Endodermal cell (in vitro differentiated cells): ENCODE measurements around the gene LRIG3. TPM values are rescaled to one million over a fixed set of nuclear protein-coding genes. Genes with fewer than 3 reads are reported as not detected.

ENCODE experiments used
- DNase-seq: peaks from one replicate; pipeline ENCODE4 v3.0.0-alpha.2; 2017
- H3K27ac ChIP-seq: 2 replicates; pipeline ENCODE4 v1.5.1; 2013; ENCODE audit warnings: mild to moderate bottlenecking, low read depth, low read length, moderate library complexity
- H3K27me3 ChIP-seq: 2 replicates; pipeline ENCODE4 v1.6.1; 2013; ENCODE audit warnings: mild to moderate bottlenecking, low read length, moderate library complexity; ENCODE audit not compliant: insufficient read depth, control insufficient read depth, poor library complexity, severe bottlenecking
- H3K36me3 ChIP-seq: 2 replicates; pipeline ENCODE4 v1.7.0; 2013; ENCODE audit warnings: mild to moderate bottlenecking, low read length, moderate library complexity; ENCODE audit not compliant: control insufficient read depth, insufficient read depth
- H3K4me1 ChIP-seq: one replicate; pipeline ENCODE4 v1.7.0; 2013; ENCODE audit warnings: low read length; ENCODE audit not compliant: control insufficient read depth, insufficient read depth
- H3K4me3 ChIP-seq: 2 replicates; pipeline ENCODE4 v1.5.1; 2013; ENCODE audit warnings: mild to moderate bottlenecking, low read length, moderate library complexity
- H3K9ac ChIP-seq: 2 replicates; pipeline ENCODE4 v1.6.1; 2013; ENCODE audit warnings: mild to moderate bottlenecking, low read length, moderate library complexity; ENCODE audit not compliant: poor library complexity, severe bottlenecking; ENCODE audit errors: extremely low read depth
- H3K9me3 ChIP-seq: 2 replicates; pipeline ENCODE4 v1.6.1; 2013; ENCODE audit warnings: mild to moderate bottlenecking, low read length, moderate library complexity; ENCODE audit not compliant: control insufficient read depth
- H3K27ac Mint-ChIP-seq: 2 replicates; pipeline ENCODE4 v1.8.0; 2020; ENCODE audit warnings: mixed read lengths
- H3K27me3 Mint-ChIP-seq: 2 replicates; pipeline ENCODE4 v1.8.0; 2021; ENCODE audit warnings: mild to moderate bottlenecking, mixed read lengths; ENCODE audit not compliant: insufficient read depth
- H3K36me3 Mint-ChIP-seq: 2 replicates; pipeline ENCODE4 v1.8.0; 2020; ENCODE audit warnings: low read depth, mixed read lengths
- H3K4me1 Mint-ChIP-seq: 2 replicates; pipeline ENCODE4 v1.8.0; 2020; ENCODE audit warnings: mixed read lengths
- H3K4me3 Mint-ChIP-seq: 2 replicates; pipeline ENCODE4 v1.8.0; 2020; ENCODE audit warnings: mild to moderate bottlenecking, moderate library complexity, mixed read lengths
- H3K9me3 Mint-ChIP-seq: 2 replicates; pipeline ENCODE4 v1.8.0; 2020; ENCODE audit warnings: mild to moderate bottlenecking, mixed read lengths
- CTCF ChIP-seq: fragments of 200-600 bp; sonication (generic); conservative IDR thresholded peaks from 2 replicates; pipeline ENCODE4 v1.5.0; 2021; ENCODE audit warnings: antibody characterized with exemption, mild to moderate bottlenecking
- WGBS, 2 experiments: methylation state at CpG; one replicate each; pipeline versions ENCODE4 v1.1.5 to v1.1.7; 2013; ENCODE audit warnings: missing lambda C conversion rate in 2 of 2, mixed read lengths in 1 of 2; ENCODE audit not compliant: insufficient coverage in 1 of 2, insufficient read length in 1 of 2; 5-methylcytosine and 5-hydroxymethylcytosine counted together
- total RNA-seq, 2 donors: library from RNA; stranded (reverse); fragmentation: NEBNext Ultra II Directional in 1 of 2; extraction: Animal tissue kit (Norgen Biotek cat#: 25700) in 1 of 2; gene quantifications; 2 replicates in 1 of 2; 3 replicates in 1 of 2; pipeline ENCODE4 v1.2.1, GENCODE V29; 2021

Gene LRIG3
- total RNA-seq, 2 donors from 2014 or later, result 196 to 367 TPM

- Mint-ChIP-seq H3K9me3 (peaks cover 24% of the 10 kb centered on the region), H3K4me1 (peaks cover 24% of the 10 kb centered on the region), H3K36me3 (peaks cover 10% of the 10 kb centered on the region), H3K4me3 (no peak overlapping the region), H3K27ac (no peak overlapping the region), H3K27me3 (no peaks in the 10 kb centered on the region)
- no peak overlapping the region for H3K9ac ChIP-seq
- peaks cover 18% of the 10 kb centered on the region for H3K9me3 ChIP-seq
- WGBS, 2 experiments, result 92% methylated on average over 2 of the region's 2 CpGs; no CpG with 5 or more reads in 1 of the 2 experiments
- H3K27me3 ChIP-seq, result no peaks in the 10 kb centered on the region
- peaks cover 8% of the 10 kb centered on the region for H3K4me1 ChIP-seq
- no peak for TF ChIP-seq CTCF
- H3K4me3 ChIP-seq, result no peak overlapping the region
- H3K27ac ChIP-seq, result no peak overlapping the region
- no peak for DNase-seq
- peaks cover 6% of the 10 kb centered on the region for H3K36me3 ChIP-seq
These were observed 22.0 kb upstream of the LRIG3 start for GRCh38 chr12:58942345-58942744.

GRCh38 chr12:58939399-58940100 is 19.2 kb upstream of the LRIG3 start:
- no peak for TF ChIP-seq CTCF
- H3K4me1 ChIP-seq, result peaks cover 8% of the 10 kb centered on the region
- DNase-seq, result no peak
- H3K27ac ChIP-seq, result no peak overlapping the region
- no peak overlapping the region for H3K4me3 ChIP-seq
- no peak overlapping the region for H3K4me3 Mint-ChIP-seq
- 92 to 93% methylated on average over 2 to 6 of the region's 6 CpGs for WGBS, 2 experiments
- no peaks in the 10 kb centered on the region for H3K27me3 Mint-ChIP-seq
- no peaks in the 10 kb centered on the region for H3K9me3 Mint-ChIP-seq
- H3K36me3 ChIP-seq, result no peaks in the 10 kb centered on the region
- no peak overlapping the region for H3K9ac ChIP-seq
- peak overlapping the region; percentile 4 for H3K27ac Mint-ChIP-seq
- H3K4me1 Mint-ChIP-seq, result peaks cover 35% of the 10 kb centered on the region
- H3K9me3 ChIP-seq, result peaks cover 6% of the 10 kb centered on the region
- H3K27me3 ChIP-seq, result no peaks in the 10 kb centered on the region
- H3K36me3 Mint-ChIP-seq, result no peaks in the 10 kb centered on the region

- no peak overlapping the region for H3K27ac Mint-ChIP-seq
- no peaks in the 10 kb centered on the region for H3K27me3 Mint-ChIP-seq
- Histone ChIP-seq H3K27ac (no peak overlapping the region), H3K9ac (no peak overlapping the region), H3K36me3 (no peaks in the 10 kb centered on the region), H3K27me3 (no peaks in the 10 kb centered on the region), H3K4me3 (no peak overlapping the region), H3K9me3 (peaks cover 6% of the 10 kb centered on the region), H3K4me1 (peaks cover 8% of the 10 kb centered on the region)
- WGBS, 2 experiments, result 83% methylated on average over 1 of the region's 2 CpGs; no CpG with 5 or more reads in 1 of the 2 experiments
- no peaks in the 10 kb centered on the region for H3K9me3 Mint-ChIP-seq
- peaks cover 1% of the 10 kb centered on the region for H3K36me3 Mint-ChIP-seq
- no peak for TF ChIP-seq CTCF
- H3K4me1 Mint-ChIP-seq, result peaks cover 33% of the 10 kb centered on the region
- no peak overlapping the region for H3K4me3 Mint-ChIP-seq
- no peak for DNase-seq
These were observed 18.1 kb upstream of the LRIG3 start for GRCh38 chr12:58938440-58938839.
